Parietal lobe (tissue), 2 donors: ENCODE data around the gene VCX2. TPM values are rescaled to one million over a fixed set of nuclear protein-coding genes. Genes with fewer than 3 reads are reported as not detected.
A peak's percentile ranks its signal among the peaks of the same experiment; 100 is the strongest.

Experiments used
- small RNA-seq: library from RNA; depleted of rRNA; stranded (forward); fragments of <200 nt; gene quantifications from one replicate; pipeline ENCODE3, GENCODE V24; 2014; ENCODE audit warnings: low replicate concordance
- total RNA-seq: library from RNA; depleted of rRNA; stranded (reverse); fragments of >200 nt; gene quantifications from one replicate; pipeline ENCODE4 v1.2.3, GENCODE V29; 2014

The VCX2 gene
- not detected for total RNA-seq

GRCh38 chrX:8171169-8171568, at the start of gene VCX2:
VCX2 (minus strand) TSS chrX:8171267; CDS start chrX:8170643, 624 bp downstream.

Small RNAs within 50 kb of the gene (small RNA-seq; reads per million reads assigned to genes)
- 1.7 reads per million, percentile 78 among the genes with 10 or more reads in this experiment for gene MIR651

Other genes starting within 250 kb of the VCX2 start
- gene PNPLA4, start 243.9 kb downstream of the VCX2 start, total RNA-seq: 6.9 TPM